ENCODE data around the gene ADK.

GRCh38 chr10:74234569-74234968, 83.5 kb downstream of the ADK start:
- TF ChIP-seq CTCF (IDR thresholded peaks at IDR 0.05) (peak in 4 of 6 experiments; percentile 18 to 59 (median 50)), POLR2A (IDR thresholded peaks at IDR 0.05) (no peak)

Data from thyroid gland (tissue), 4 donors.